Neural cell (in vitro differentiated cells): ENCODE results near the gene PPP2CA.

Experiments
- CTCF ChIP-seq: fragments of 450-650 bp; IDR thresholded peaks from 2 replicates; pipeline ENCODE4 v1.5.1; 2014; ENCODE audit warnings: antibody characterized with exemption, mild to moderate bottlenecking, moderate library complexity; ENCODE audit not compliant: poor library complexity, severe bottlenecking
- POLR2AphosphoS5 ChIP-seq: IDR thresholded peaks from 2 replicates; pipeline ENCODE4 v1.6.1; 2012

DNA sequence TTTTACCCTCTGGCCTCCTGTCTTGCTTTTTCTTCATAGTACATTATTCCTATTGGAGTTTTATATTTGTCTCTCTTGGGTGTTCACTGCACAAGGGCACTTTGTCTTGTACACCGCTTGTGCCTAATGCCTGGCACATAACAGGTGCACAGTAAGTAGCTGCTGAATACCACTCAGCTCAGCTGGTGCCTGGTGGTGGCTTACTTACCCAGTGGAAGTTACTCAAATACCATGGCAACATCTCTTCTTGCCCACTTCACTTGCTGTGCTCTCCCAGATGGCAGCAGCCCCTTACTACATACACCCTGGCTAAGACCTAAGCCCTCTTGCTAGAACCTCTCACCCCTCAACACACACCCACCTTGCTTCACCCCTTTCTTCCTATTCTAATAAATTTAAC is 37.8 kb downstream of the PPP2CA start:
- TF ChIP-seq CTCF (no peak), POLR2AphosphoS5 (no peak)
